Ishikawa (cell line): ENCODE data around the gene TNIP1.

Experiments used
- CEBPB ChIP-seq: IDR thresholded peaks from 2 replicates; pipeline ENCODE4 v1.6.1; 2012
- CREB1 ChIP-seq: IDR thresholded peaks from 2 replicates; pipeline ENCODE4 v1.6.1; 2012; ENCODE audit warnings: low read depth
- EGR1 ChIP-seq: IDR thresholded peaks from 2 replicates; pipeline ENCODE4 v1.6.1; 2012
- EP300 ChIP-seq: IDR thresholded peaks from 2 replicates; pipeline ENCODE4 v1.6.1; 2012; ENCODE audit warnings: borderline replicate concordance
- FOXM1 ChIP-seq: IDR thresholded peaks from 2 replicates; pipeline ENCODE4 v1.6.1; 2012; ENCODE audit warnings: low read depth, borderline replicate concordance
- MAX ChIP-seq: IDR thresholded peaks from 2 replicates; pipeline ENCODE4 v1.6.1; 2012
- NFIC ChIP-seq: IDR thresholded peaks from 2 replicates; pipeline ENCODE4 v1.6.1; 2012
- RAD21 ChIP-seq: IDR thresholded peaks from 2 replicates; pipeline ENCODE4 v1.6.1; 2012; ENCODE audit warnings: low read depth
- REST ChIP-seq: IDR thresholded peaks from 2 replicates; pipeline ENCODE4 v1.6.1; 2012; ENCODE audit warnings: low read depth, mild to moderate bottlenecking
- TCF12 ChIP-seq: IDR thresholded peaks from 2 replicates; pipeline ENCODE4 v1.6.1; 2012; ENCODE audit warnings: low read depth
- TEAD4 ChIP-seq: IDR thresholded peaks from 2 replicates; pipeline ENCODE4 v1.6.1; 2012
- USF1 ChIP-seq: IDR thresholded peaks from 2 replicates; pipeline ENCODE4 v1.6.1; 2012
- YY1 ChIP-seq: IDR thresholded peaks from 2 replicates; pipeline ENCODE4 v1.6.1; 2012; ENCODE audit warnings: low read depth
- ZBTB7A ChIP-seq: IDR thresholded peaks from 2 replicates; pipeline ENCODE4 v1.6.1; 2012; ENCODE audit warnings: low read depth

DNA sequence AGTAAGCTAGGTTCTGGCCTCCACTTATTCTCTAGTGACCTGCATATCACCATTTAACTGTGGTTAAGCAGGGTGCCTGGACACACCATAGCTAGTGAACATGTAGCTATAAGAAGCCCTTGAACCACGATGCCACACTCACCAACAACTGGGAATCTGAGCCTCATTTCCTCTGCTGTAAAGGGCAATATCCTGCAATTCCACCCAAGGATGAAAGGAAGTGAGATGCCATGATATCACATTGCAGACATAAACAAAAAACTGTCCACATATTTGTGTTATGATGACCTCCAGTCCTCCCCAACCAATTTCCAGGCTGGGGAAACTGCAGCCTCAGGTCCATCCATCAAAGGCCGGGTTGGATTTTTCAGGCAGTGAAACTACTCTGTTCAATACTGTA, 10.4 kb downstream of the TNIP1 start:
- TF ChIP-seq TEAD4 (no peak), USF1 (no peak), EP300 (no peak), REST (no peak), RAD21 (no peak), CREB1 (no peak), NFIC (no peak), TCF12 (no peak), EGR1 (no peak), FOXM1 (no peak), CEBPB (no peak), ZBTB7A (no peak), MAX (no peak), YY1 (no peak)
